SU-DHL-6 (cell line): Measurements from ENCODE around the gene RPTOR.

Experiments used
- H2AFZ ChIP-seq: fragments of 200-600 bp; sonication (generic); 2 replicates; pipeline ENCODE4 v1.6.1; 2014; ENCODE audit warnings: low read depth, mild to moderate bottlenecking, moderate library complexity, mixed read lengths, antibody characterized with exemption, low read length; ENCODE audit not compliant: severe bottlenecking
- H3F3A ChIP-seq: fragments of 200-600 bp; shearing (Covaris generic); 2 replicates; pipeline ENCODE4 v1.6.0; 2016; ENCODE audit warnings: antibody characterized with exemption, mild to moderate bottlenecking; ENCODE audit not compliant: insufficient read depth
- H3K27ac ChIP-seq: fragments of 200-600 bp; sonication (generic); 2 replicates; pipeline ENCODE4 v1.5.1; 2016; ENCODE audit warnings: low read depth, mild to moderate bottlenecking, low read length, moderate library complexity, mixed read lengths
- H3K27me3 ChIP-seq: fragments of 200-600 bp; sonication (generic), shearing (Covaris generic); 2 replicates; pipeline ENCODE4 v1.6.0; 2014; ENCODE audit warnings: mild to moderate bottlenecking, low read length
- H3K36me3 ChIP-seq: fragments of 200-600 bp; sonication (generic); 2 replicates; pipeline ENCODE4 v1.6.1; 2014; ENCODE audit warnings: mild to moderate bottlenecking, low read length, mixed read lengths
- H3K4me2 ChIP-seq: fragments of 300-600, 200-600 bp; shearing (Covaris generic), sonication (generic); 2 replicates; pipeline ENCODE4 v1.6.0; 2014; ENCODE audit warnings: low read length, low read depth, mild to moderate bottlenecking; ENCODE audit not compliant: poor library complexity, severe bottlenecking
- H3K4me3 ChIP-seq: fragments of 200-600 bp; sonication (generic); 2 replicates; pipeline ENCODE4 v1.5.1; 2014; ENCODE audit warnings: antibody characterized with exemption, low read length, mild to moderate bottlenecking, mixed read lengths; ENCODE audit not compliant: insufficient read depth, poor library complexity, severe bottlenecking
- H3K79me2 ChIP-seq: fragments of 200-600 bp; sonication (generic); 2 replicates; pipeline ENCODE4 v1.6.1; 2014; ENCODE audit warnings: mild to moderate bottlenecking, low read length, moderate library complexity; ENCODE audit not compliant: insufficient read depth
- H3K9ac ChIP-seq: fragments of 200-600 bp; sonication (generic); 2 replicates; pipeline ENCODE4 v1.7.0; 2014; ENCODE audit warnings: mild to moderate bottlenecking, low read length
- H3K9me2 ChIP-seq: fragments of 200-600 bp; sonication (generic); replicated peaks from 2 replicates; pipeline ENCODE4 v1.6.1; 2014; ENCODE audit warnings: low read length; ENCODE audit not compliant: insufficient read depth
- H3K9me3 ChIP-seq: fragments of 200-600 bp; sonication (generic); 2 replicates; pipeline ENCODE4 v1.6.1; 2014; ENCODE audit warnings: low read length, mixed read lengths; ENCODE audit not compliant: insufficient read depth
- H4K20me1 ChIP-seq: fragments of 200-600 bp; sonication (generic); 2 replicates; pipeline ENCODE4 v1.6.1; 2014; ENCODE audit warnings: low read depth, mild to moderate bottlenecking, antibody characterized with exemption, low read length, moderate library complexity, mixed read lengths
- CTCF ChIP-seq: fragments of 200-600 bp; sonication (generic); IDR thresholded peaks from one replicate; pipeline ENCODE4 v1.5.1; 2017; ENCODE audit warnings: antibody characterized with exemption, mild to moderate bottlenecking, low read length, moderate library complexity; ENCODE audit not compliant: insufficient read depth, poor library complexity, severe bottlenecking
- EZH2phosphoT487 ChIP-seq: fragments of 200-600 bp; sonication (generic), shearing (Covaris generic); conservative IDR thresholded peaks from 2 replicates; pipeline ENCODE4 v1.6.1; 2018; ENCODE audit warnings: mild to moderate bottlenecking, antibody characterized with exemption, low read length, moderate library complexity, mixed read lengths

RPTOR gene

GRCh38 chr17:80647746-80648145, 103.1 kb downstream of the RPTOR start:
- no peaks in the 10 kb centered on the region for H3K27me3 ChIP-seq
- no peak overlapping the region for H2AFZ ChIP-seq
- no peaks in the 10 kb centered on the region for H3K36me3 ChIP-seq
- H3K9ac ChIP-seq: no peak overlapping the region
- no peak overlapping the region for H3K4me3 ChIP-seq
- H3K27ac ChIP-seq: no peak overlapping the region
- no peaks in the 10 kb centered on the region for H3F3A ChIP-seq
- peaks cover 36% of the 10 kb centered on the region; the same call in 1 of the 2 replicates for H3K79me2 ChIP-seq
- no peak overlapping the region for H3K4me2 ChIP-seq
- H4K20me1 ChIP-seq: no peaks in the 10 kb centered on the region
- TF ChIP-seq EZH2phosphoT487: no peak
- no peak for TF ChIP-seq CTCF
- H3K9me2 ChIP-seq: no peaks in the 10 kb centered on the region
- H3K9me3 ChIP-seq: no peaks in the 10 kb centered on the region

- no peaks in the 10 kb centered on the region for H4K20me1 ChIP-seq
- H3K79me2 ChIP-seq: peaks cover 49% of the 10 kb centered on the region; the same call in 1 of the 2 replicates
- H3K36me3 ChIP-seq: no peaks in the 10 kb centered on the region
- no peaks in the 10 kb centered on the region for H3K9me3 ChIP-seq
- H3F3A ChIP-seq: no peaks in the 10 kb centered on the region
- no peak overlapping the region for H3K4me2 ChIP-seq
- TF ChIP-seq EZH2phosphoT487 (no peak), CTCF (no peak)
- no peak overlapping the region for H3K4me3 ChIP-seq
- no peaks in the 10 kb centered on the region for H3K9me2 ChIP-seq
- no peaks in the 10 kb centered on the region for H3K27me3 ChIP-seq
- H3K27ac ChIP-seq: no peak overlapping the region
- H2AFZ ChIP-seq: no peak overlapping the region
- H3K9ac ChIP-seq: no peak overlapping the region
Measured at GRCh38 chr17:80649200-80649644, 104.6 kb downstream of the RPTOR start.

- H3K4me3 ChIP-seq: no peak overlapping the region
- H3K36me3 ChIP-seq: no peaks in the 10 kb centered on the region
- no peak overlapping the region for H2AFZ ChIP-seq
- no peaks in the 10 kb centered on the region for H3K9me2 ChIP-seq
- no peak overlapping the region for H3K9ac ChIP-seq
- no peaks in the 10 kb centered on the region for H4K20me1 ChIP-seq
- H3K4me2 ChIP-seq: no peak overlapping the region
- TF ChIP-seq CTCF: no peak
- TF ChIP-seq EZH2phosphoT487: no peak
- H3K27me3 ChIP-seq: no peaks in the 10 kb centered on the region
- H3K9me3 ChIP-seq: no peaks in the 10 kb centered on the region
- peaks cover 49% of the 10 kb centered on the region; the same call in 1 of the 2 replicates for H3K79me2 ChIP-seq
- H3F3A ChIP-seq: no peaks in the 10 kb centered on the region
- H3K27ac ChIP-seq: no peak overlapping the region
Measured at GRCh38 chr17:80649672-80650330, 105.2 kb downstream of the RPTOR start.
